OCI-LY7 (cell line): ENCODE results near the gene DDX52.

ENCODE experiments used
- EZH2phosphoT487 ChIP-seq: fragments of 200-600 bp; sonication (generic); IDR thresholded peaks from 2 replicates; pipeline ENCODE4 v1.6.1; 2018; ENCODE audit warnings: low read depth, borderline replicate concordance, mild to moderate bottlenecking, mixed run types, antibody characterized with exemption, low read length, moderate library complexity, mixed read lengths
- TF ChIP-seq, protein P1 (sequence below): fragments of 200-600 bp; sonication (generic); conservative IDR thresholded peaks from 2 replicates; pipeline ENCODE4 v1.5.1; 2014; ENCODE audit warnings: mild to moderate bottlenecking, antibody characterized with exemption, low read length, moderate library complexity, mixed read lengths

DNA sequence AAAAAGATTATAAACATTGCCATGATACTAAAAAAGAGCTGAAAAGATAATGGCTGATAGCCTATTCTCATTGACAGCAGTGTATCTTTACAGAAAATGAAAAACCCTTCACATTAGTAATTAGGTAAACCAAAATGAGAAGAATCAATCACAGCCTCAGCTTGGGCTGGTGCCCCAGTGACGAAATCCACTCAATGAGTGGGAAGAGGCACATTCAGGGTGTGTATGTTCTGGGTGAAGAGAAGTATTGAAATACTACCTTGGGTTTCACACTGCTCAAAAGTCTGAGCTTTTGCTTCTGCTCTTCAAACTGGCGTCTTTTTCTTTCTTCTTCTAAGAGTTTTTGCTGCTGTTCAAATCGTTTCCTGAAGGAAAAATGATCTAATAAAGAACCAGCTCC lies 58.2 kb downstream of the DDX52 start:
- TF ChIP-seq, protein P1, sequence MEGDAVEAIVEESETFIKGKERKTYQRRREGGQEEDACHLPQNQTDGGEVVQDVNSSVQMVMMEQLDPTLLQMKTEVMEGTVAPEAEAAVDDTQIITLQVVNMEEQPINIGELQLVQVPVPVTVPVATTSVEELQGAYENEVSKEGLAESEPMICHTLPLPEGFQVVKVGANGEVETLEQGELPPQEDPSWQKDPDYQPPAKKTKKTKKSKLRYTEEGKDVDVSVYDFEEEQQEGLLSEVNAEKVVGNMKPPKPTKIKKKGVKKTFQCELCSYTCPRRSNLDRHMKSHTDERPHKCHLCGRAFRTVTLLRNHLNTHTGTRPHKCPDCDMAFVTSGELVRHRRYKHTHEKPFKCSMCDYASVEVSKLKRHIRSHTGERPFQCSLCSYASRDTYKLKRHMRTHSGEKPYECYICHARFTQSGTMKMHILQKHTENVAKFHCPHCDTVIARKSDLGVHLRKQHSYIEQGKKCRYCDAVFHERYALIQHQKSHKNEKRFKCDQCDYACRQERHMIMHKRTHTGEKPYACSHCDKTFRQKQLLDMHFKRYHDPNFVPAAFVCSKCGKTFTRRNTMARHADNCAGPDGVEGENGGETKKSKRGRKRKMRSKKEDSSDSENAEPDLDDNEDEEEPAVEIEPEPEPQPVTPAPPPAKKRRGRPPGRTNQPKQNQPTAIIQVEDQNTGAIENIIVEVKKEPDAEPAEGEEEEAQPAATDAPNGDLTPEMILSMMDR: no peak
- no peak for TF ChIP-seq EZH2phosphoT487
